Stimulated activated CD8-positive, alpha-beta memory T cell treated with anti-CD3 and anti-CD28 coated beads, Interleukin-15, amount 100 ng/mL, for 24 hours (primary cell): ENCODE data around the gene SREBF1.

Experiments
- DNase-seq: peaks from one replicate; pipeline ENCODE4 v3.0.0-alpha.2; 2020; ENCODE audit warnings: low read depth

Gene SREBF1

DNA sequence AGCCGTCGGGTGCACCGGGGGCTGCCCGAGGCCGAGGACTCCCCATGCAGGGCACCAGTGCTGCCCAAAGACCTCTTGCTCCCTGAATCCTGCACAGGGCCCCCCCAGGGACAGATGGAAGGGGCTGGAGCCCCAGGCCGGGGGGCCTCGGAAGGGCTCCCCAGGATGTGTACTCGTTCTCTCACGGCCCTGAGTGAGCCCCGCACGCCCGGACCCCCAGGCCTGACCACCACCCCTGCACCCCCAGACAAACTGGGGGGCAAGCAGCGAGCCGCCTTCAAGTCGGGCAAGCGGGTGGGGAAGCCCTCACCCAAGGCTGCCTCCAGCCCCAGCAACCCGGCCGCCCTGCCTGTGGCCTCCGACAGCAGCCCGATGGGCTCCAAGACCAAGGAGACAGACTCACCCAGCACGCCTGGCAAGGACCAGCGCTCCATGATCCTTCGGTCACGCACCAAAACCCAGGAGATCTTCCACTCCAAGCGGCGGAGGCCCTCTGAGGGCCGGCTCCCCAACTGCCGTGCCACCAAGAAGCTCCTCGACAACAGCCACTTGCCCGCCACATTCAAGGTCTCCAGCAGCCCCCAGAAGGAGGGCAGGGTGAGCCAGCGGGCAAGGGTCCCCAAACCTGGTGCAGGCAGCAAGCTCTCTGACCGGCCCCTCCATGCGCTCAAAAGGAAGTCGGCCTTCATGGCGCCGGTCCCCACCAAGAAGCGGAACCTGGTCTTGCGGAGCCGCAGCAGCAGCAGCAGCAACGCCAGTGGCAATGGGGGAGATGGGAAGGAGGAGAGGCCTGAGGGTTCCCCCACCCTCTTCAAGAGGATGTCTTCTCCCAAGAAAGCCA is 40.6 kb downstream of the SREBF1 start:
- no peak for DNase-seq

DNA sequence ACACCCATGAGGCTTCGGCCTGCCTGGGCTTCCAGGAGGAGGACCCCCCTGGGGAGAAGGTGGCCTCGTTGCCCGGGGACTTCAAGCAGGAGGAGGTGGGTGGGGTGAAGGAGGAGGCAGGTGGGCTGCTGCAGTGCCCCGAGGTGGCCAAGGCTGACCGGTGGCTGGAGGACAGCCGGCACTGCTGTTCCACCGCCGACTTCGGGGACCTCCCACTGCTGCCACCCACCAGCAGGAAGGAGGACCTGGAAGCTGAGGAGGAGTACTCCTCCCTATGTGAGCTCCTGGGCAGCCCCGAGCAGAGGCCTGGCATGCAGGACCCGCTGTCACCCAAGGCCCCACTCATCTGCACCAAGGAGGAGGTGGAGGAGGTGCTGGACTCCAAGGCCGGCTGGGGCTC is 41.5 kb downstream of the SREBF1 start:
- no peak for DNase-seq

DNA sequence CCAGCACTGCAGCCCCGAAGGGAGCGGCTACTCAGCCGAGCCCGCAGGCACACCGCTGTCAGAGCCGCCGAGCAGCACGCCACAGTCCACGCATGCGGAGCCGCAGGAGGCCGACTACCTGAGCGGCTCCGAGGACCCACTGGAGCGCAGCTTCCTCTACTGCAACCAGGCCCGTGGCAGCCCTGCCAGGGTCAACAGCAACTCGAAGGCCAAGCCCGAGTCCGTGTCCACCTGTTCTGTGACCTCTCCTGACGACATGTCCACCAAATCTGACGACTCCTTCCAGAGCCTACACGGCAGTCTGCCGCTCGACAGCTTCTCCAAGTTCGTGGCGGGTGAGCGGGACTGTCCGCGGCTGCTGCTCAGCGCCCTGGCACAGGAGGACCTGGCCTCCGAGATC is 42.4 kb downstream of the SREBF1 start:
- DNase-seq = no peak

DNA sequence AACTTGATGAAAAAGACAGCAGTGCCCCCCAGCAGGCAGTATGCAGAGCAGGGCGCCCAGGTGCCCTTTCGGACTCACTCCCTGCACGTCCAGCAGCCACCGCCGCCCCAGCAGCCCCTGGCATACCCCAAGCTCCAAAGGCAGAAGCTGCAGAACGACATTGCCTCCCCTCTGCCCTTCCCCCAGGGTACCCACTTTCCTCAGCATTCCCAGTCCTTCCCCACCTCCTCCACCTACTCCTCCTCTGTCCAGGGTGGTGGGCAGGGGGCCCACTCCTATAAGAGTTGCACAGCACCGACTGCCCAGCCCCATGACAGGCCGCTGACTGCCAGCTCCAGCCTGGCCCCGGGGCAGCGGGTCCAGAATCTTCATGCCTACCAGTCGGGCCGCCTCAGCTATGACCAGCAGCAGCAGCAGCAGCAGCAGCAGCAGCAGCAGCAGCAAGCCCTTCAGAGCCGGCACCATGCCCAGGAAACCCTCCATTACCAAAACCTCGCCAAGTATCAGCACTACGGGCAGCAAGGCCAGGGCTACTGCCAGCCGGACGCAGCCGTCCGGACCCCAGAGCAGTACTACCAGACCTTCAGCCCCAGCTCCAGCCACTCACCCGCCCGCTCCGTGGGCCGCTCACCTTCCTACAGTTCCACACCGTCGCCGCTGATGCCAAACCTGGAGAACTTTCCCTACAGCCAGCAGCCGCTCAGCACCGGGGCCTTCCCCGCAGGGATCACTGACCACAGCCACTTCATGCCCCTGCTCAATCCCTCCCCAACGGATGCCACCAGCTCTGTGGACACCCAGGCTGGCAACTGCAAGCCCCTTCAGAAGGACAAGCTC is 43.2 kb downstream of the SREBF1 start:
- DNase-seq = no peak

DNA sequence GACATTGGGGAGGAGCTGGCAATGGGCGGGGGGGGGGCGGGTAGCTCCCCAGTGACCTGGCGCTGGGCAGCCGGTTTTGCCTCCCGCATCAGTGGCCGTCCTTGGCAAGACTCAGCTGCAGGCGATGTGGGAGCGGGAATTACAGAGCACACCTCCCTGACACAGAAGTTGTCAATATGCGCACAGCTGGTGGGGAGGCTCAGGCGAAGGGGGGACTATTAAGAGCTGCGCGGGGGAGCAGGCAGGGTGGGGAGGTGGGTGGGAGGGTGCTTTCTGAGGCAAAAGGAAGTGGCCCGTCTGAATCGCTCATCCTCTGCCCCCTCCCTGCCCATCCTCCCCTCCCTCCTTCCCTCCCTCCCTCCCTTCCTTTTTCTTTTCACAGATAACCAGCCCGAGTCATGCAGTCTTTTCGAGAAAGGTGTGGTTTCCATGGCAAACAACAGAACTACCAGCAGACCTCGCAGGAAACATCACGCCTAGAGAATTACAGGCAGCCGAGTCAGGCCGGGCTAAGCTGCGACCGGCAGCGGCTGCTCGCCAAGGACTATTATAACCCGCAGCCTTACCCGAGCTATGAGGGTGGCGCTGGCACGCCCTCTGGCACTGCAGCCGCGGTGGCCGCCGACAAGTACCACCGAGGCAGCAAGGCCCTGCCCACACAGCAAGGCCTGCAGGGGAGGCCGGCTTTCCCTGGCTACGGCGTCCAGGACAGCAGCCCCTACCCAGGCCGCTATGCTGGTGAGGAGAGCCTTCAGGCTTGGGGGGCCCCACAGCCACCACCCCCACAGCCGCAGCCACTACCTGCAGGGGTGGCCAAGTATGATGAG is 44.0 kb downstream of the SREBF1 start:
- no peak for DNase-seq

DNA sequence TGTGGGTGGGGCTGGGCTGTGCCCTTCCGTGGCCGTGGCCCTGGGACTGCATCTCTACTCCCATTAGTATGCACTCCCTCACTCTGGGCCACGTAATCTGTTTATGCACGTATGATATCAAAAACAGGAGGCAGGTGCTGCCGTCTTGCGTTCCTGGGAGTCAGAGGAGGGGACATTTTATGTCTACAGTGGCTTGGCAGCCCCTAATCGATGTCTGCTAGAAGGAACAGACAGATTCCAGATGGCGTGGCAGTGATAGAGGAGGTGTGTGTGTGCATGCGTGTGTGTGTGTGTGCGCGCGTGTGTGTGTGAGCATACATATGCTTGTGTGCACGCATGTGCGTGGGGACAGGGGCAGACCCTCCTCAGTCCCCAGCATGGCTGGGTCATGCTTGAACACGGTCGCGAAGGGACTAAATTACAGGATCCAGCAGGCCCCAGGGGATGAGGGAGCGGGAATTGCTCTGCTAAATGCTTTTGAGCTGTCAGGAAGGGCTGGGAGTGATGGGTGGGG is 44.7 kb downstream of the SREBF1 start:
- DNase-seq = no peak

DNA sequence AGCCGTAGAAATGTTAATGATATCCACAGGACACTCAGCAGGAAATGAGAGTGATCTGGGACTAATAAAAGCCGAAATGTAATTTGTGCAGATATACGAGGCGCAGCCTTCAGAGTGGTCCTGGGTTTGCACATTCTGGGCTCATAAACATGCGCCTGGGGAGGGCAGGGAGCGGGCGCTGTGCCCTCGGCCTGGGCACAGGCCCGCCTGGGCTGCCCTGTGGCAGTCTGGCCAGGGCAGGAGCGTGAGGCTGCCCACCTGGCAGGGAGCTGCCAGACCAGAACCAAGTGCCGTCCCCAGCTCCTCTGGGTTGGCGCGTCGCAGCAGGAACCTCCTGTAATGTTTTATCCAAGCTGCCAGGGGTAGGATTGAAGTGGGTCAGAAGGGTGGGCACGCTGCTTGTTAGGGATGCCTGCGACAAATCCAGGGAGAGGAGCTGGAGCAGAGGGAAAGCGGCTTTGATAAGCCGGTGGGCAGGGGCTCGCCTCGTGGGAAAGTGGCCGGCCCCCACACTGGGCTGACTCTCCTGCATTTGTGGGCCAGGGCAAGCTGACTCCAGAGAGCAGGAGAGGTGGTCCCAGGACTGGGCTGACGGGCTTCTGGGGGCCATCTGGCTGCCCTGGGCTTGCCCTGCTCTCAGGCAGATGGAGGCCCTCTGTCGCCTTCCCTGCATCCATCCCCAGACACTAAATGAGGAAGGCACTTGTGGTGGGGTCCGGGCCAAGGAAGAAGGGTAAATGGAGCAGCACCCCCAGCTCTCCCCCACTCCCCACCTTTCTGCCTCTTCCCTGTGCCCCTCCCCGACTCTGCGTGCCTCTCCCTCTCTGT is 45.9 kb downstream of the SREBF1 start:
- no peak for DNase-seq

DNA sequence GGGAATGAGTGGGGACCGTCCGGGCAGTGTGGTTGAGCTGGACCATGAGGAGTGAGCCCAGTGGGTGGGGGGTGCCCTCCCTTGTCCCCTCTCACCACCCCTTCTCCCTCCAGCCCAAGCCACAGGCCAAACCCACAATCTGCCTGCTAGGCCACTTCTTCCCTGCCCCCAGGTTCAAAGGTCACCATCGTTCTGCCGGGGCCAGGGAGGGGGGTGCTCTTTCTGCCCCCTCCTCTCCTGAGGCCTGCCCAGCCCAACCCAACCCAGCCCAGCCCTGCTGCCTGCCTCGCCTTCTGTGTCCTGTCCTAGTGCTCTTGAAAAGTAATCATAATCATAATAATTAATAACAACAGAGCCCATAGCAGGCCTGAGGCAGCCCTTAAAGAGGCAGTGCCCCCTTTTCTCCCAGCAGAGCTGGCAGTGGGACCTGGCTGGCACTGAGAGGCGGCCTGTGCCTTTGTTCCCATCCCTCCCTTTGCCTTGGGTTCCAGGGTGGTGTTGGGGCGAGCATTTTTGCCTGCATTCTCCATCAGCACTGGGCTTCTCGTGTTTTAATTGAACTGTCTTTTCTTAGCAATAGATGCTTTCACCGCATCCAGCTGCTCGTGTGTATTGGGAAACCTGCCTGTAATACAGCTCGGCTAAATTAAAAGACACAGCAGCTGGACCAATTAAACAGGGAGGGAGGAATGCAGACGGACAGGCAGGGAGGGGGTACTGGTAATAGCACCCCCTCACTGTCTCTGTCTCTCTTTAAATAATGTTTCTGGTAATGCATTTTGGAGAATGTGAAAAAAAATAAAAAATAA is 46.8 kb downstream of the SREBF1 start:
- no peak for DNase-seq

DNA sequence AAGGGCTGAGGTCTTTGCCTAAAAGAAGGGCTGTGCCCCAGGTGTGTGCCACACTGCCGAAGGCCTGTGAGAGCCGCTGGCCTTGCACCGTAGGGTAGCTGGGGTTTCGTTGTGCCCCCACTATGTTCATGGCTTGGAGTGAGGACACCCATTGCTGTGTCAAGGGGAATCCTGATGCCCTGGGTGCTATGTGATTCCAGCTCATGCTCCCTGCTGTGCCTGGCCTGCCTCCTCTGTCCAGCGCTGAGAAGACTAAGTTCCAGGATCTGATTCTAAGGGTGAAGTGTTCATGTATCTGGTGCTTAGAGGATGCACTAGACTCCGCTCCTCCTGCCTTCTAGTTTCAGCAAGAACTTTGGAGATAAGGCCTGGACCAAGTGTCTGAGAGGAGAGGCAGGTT is 47.4 kb downstream of the SREBF1 start:
- DNase-seq = no peak

DNA sequence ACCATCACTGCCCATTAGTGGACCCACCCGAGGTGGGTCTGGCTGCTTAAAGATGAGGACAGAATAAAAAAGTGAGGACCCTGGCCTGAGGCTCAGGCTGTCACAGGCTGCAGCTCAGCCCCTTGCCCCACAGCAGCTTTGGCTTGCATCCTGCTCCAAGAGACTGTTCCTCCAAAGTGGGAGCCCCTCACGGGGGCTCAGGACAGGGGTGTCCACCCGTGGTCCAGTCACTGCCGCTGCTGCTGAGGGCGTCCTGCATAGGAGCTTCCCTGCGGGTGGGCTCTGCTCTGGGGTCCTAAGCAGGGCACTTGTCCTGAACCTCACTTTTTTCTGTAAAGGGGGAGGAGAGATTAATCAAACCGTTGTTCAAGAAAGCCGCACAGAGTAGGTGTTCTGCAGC is 47.8 kb downstream of the SREBF1 start:
- no peak for DNase-seq

DNA sequence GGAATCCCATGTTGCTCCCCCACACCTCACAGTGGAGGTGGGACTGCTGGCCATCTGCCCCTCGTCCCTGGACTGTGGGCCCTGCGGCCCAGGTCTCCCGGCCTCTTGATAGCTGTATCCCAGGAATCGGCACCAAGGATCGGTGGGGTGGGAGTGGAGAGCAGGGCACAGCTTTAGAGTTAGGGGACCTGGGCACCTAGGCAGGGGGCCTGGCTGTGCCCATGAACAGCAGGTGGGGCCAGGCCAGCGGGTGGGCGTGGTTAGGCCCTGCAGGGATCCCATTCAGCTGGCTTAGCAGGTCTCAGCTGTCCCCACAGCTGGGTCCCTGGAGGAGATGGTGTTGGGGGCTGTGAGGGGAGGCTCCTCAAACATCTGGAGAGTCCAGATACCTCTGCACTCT is 49.2 kb downstream of the SREBF1 start:
- no peak for DNase-seq

DNA sequence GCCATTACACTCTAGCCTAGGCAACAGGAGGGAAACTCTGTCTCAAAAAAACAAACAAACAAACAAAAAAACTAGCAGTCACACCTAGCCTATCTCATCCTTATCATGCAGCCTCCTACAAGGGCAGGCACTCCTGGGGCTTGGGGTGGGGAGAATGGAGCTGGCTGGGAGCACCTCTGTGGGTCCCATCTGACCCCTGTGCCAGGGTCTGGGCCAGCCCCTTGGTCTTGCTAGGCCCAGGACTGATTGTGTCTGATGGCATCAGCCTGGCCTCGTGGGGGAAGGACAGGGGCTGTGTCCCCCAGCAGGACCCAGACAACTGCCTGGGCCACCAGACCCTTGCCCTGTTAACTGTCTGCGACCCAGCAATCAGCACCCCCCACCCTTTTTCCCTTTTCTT is 49.8 kb downstream of the SREBF1 start:
- no peak for DNase-seq

DNA sequence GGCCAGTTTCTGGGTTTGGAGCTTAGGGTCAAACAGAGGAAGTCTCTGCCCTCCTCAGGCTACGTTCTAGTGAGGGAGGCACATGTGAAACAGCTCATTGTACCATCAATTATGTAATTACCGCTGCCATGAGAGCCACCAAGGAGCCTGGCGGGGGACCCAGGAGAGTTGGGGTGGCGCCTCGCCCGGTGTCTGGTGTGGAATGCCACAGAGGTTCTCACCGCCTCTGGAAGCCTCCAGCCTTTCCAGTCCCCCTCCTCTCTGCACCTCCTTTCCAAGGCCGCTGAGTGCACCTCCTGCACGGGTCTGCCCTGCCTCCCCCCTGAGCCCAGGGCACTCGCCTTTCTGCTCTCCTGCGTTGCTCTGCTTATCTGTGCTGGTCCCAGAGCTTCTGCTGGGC is 51.4 kb downstream of the SREBF1 start:
- DNase-seq = no peak

DNA sequence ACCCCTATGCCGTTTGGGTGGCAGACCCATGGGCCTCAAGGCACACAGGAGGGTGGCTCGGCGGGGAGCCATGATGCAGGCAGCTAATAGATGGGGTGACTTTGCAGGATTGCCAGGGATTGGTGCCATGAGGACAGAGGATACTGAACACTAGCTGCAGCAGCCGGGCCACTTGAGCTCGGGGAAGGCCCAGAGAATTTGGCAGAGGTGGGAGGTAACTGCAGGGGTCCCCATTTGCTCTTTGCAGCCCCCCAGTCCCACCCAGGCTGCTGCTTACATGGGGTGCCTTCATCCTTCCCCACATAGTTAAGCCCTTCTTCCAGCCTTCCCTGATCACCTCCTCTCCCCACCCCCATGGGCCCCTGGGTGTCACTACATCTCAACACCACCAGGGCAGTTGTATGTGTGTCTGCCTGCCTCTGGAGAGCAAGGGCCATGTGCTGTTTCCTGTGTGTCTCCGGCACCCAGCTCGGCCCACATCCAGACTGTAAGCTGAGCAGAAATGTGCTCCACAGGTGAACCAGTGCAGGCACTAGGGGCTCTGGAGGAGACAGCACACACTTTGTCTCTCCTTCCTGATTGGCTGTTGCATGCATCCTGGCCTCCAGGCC is 52.0 kb downstream of the SREBF1 start:
- DNase-seq = no peak

DNA sequence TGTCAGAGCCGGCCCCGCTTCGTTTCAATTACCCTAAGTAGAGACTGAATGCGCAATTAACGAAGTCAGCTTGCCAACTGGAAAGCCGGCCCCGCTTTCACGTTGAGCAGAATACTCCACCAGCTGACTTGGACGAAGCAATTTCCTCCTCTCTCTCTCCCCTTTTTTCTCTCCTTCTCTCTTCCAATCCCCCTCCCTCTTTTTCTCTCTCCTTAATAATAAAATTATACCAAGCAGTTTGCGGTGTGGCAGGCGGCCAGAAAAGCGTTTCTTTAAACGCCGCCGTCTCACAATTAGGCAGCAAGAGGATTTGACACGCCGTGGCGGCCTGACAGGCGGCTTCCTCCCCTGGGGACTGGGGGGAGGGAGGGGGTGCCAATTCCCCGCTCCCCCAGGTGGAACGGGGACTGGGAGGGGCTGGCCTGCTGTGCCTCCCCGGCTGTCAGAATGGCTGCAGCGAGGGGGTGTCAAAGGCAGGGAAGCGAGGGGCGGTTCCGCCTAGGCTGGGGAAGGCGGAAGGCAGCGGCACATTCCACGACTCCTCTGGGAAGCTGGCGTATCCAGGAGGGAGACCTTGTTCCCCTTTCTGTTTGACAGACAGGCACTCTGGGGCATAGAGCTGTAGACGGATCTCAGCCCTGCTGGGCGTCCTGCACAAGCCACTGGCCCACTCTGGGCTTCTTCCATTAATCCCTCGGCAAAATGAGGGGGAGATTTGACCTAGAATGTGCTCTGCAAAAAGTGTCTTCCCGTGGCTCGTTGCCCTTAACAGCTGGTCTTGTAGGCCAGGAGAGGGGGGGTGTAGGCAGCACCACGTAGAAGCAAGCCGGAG is 52.7 kb downstream of the SREBF1 start:
- DNase-seq = no peak

DNA sequence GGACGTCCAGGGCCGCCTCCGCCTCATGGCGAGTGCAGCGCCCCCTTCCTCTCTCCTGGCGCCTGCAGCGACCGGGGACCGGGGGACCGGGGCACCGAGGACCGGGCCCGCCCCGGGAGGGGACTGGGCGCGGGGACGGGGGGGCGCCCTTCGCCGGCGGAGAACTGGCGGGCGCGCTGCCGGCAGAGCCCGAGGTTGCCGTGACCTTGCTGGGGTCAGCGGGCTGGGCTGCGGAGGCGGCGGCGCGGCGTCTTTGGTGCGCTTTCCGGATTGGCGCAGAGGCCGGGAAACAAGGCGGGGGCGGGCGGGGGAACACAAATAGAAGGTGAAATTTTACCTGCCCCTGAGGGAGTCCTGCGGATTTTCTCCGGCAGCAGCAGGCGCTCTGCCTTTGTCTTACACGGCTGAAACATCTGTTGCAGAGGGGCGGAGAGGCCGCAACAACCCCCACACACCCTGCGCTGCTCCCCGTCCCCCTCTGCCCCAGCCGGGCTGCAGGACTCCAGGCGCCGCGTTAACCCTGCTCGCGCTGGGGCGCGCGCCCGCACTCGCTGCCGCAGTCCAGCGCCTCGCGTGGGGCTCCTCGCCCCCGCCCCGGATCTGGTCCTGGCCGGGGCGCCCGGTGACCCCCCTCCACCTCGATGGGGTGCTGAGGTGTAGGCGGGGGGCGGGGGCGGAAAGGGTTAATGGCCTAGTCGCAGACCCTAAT is 53.5 kb downstream of the SREBF1 start:
- DNase-seq = no peak

DNA sequence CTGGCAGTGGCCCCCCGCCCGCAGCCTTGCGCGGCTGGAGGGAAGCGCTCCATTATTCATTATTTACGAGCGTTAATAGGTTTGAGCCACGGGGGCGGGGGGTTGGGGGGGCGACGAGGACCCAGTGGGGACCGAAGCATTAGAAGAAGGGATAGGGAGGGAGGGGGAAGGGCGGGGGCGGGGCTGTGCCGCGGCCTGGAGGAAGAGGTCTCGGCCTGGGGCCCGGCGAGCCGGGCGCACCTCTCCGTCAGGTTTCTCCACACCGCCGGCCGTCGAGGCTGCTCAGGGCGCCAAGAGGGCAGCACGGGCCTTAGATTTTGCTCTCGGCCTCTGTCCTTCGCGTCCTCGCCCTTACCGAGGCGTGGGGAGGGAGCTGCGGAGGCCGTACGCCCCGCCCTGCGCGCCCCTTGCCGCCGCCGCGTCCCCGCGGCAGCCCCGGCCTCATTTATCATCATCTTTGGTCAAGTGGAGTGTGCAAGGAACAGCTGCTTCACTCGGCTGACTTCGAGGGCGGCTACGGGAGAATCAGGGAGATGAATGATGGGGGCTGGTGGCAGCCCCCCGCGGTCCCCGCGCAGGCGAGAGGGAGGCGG is 54.2 kb downstream of the SREBF1 start:
- no peak for DNase-seq
